Measurements from ENCODE around the gene RTN4RL1. TPM values are rescaled to one million over a fixed set of nuclear protein-coding genes. Genes with fewer than 3 reads are reported as not detected.

Gene RTN4RL1
- total and polyA plus RNA-seq, 2 of the 13 experiments (the other 11 are each of a cell fraction or from before 2014, with no cell fraction given) = 0.01 TPM; not detected in 1

DNA sequence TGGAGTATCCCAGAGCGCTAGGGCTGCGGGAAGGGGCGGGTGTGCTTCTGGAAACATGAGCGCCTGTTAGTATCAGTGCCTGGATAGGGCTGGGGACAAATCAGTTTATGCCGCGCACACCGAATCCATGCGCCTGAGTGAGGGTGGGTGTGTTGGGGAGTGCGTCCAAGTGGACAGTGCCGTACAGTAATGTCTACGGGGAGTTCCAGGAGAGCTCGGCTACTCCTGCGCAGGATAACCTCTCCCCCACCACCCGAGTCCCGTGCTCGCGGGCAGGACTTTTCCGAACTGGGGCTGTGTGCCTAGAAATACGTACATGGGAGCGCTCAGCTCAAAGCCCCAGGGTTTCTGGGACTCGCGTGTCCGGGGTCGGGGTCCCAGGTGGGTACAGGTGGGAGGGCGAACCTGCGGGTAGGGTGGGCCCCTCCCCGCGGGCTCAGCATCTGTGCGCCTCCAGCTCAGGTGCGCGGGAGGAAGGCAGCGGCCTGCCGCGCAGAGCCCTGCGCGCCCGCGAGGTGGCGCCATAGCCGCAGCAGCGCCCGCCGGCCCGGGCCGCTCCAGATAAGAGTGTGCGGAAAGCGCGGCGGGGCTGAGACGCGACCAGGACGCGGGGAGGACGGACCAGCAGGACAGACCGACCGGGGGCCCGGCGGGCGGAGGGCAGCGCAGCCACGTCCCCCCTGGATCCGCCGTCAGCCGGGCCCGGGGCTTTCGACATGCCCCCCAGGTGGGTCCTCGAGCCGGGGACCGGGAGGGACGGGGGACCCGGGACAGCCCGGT lies 29.6 kb upstream of the RTN4RL1 start, which contains the start of gene HIC1 (continued):
- no peak for TF ChIP-seq ZBTB40 (IDR thresholded peaks at IDR 0.05)
- TF ChIP-seq ZBTB40 (CRISPR knock-in tag; IDR thresholded peaks at IDR 0.05) = no peak
- TF ChIP-seq CEBPB (IDR thresholded peaks at IDR 0.05; ENCODE audit: borderline replicate concordance, low read depth, low read length) = no peak
- TF ChIP-seq, protein P1, sequence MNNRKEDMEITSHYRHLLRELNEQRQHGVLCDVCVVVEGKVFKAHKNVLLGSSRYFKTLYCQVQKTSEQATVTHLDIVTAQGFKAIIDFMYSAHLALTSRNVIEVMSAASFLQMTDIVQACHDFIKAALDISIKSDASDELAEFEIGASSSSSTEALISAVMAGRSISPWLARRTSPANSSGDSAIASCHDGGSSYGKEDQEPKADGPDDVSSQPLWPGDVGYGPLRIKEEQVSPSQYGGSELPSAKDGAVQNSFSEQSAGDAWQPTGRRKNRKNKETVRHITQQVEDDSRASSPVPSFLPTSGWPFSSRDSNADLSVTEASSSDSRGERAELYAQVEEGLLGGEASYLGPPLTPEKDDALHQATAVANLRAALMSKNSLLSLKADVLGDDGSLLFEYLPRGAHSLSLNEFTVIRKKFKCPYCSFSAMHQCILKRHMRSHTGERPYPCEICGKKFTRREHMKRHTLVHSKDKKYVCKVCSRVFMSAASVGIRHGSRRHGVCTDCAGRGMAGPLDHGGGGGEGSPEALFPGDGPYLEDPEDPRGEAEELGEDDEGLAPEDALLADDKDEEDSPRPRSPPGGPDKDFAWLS (CRISPR knock-in tag; IDR thresholded peaks at IDR 0.05; ENCODE audit: borderline replicate concordance) = peak; percentile 34; the same call in 1 of the 2 replicates
- peak; percentile 42; the same call in 1 of the 2 replicates for TF ChIP-seq KMT2A (CRISPR knock-in tag; IDR thresholded peaks at IDR 0.05)
- 0 out of 2 replicates have a peak, but pooled peaks have one; percentile 43 for TF ChIP-seq CBFB (CRISPR knock-in tag; IDR thresholded peaks at IDR 0.05)
- TF ChIP-seq, protein P2, sequence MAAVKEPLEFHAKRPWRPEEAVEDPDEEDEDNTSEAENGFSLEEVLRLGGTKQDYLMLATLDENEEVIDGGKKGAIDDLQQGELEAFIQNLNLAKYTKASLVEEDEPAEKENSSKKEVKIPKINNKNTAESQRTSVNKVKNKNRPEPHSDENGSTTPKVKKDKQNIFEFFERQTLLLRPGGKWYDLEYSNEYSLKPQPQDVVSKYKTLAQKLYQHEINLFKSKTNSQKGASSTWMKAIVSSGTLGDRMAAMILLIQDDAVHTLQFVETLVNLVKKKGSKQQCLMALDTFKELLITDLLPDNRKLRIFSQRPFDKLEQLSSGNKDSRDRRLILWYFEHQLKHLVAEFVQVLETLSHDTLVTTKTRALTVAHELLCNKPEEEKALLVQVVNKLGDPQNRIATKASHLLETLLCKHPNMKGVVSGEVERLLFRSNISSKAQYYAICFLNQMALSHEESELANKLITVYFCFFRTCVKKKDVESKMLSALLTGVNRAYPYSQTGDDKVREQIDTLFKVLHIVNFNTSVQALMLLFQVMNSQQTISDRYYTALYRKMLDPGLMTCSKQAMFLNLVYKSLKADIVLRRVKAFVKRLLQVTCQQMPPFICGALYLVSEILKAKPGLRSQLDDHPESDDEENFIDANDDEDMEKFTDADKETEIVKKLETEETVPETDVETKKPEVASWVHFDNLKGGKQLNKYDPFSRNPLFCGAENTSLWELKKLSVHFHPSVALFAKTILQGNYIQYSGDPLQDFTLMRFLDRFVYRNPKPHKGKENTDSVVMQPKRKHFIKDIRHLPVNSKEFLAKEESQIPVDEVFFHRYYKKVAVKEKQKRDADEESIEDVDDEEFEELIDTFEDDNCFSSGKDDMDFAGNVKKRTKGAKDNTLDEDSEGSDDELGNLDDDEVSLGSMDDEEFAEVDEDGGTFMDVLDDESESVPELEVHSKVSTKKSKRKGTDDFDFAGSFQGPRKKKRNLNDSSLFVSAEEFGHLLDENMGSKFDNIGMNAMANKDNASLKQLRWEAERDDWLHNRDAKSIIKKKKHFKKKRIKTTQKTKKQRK (IDR thresholded peaks at IDR 0.05; ENCODE audit: low read length) = no peak
- no peak for TF ChIP-seq SKI (IDR thresholded peaks at IDR 0.05; ENCODE audit: partially characterized antibody)
- no peak for TF ChIP-seq ZNF326 (CRISPR knock-in tag; IDR thresholded peaks at IDR 0.05; ENCODE audit: borderline replicate concordance)
- TF ChIP-seq BHLHE40 (IDR thresholded peaks at IDR 0.05; ENCODE audit: low read length) = no peak
- TF ChIP-seq POLR2A (IDR thresholded peaks at IDR 0.05; ENCODE audit: insufficient read depth in 1 of 2, low read depth in 2 of 2, low read length in 2 of 2) = no peak
- TF ChIP-seq NR0B2 (CRISPR knock-in tag; IDR thresholded peaks at IDR 0.05) = no peak
- TF ChIP-seq ZKSCAN8 (CRISPR knock-in tag; IDR thresholded peaks at IDR 0.05; ENCODE audit: borderline replicate concordance) = no peak
- TF ChIP-seq ZFP36L2 (CRISPR knock-in tag; IDR thresholded peaks at IDR 0.05) = no peak

Data from HepG2 (cell line).